Raji (cell line): ENCODE results near the gene INSC.

Experiments
- POLR2A ChIP-seq: IDR thresholded peaks from 2 replicates; pipeline ENCODE4 v1.6.1; 2011; ENCODE audit warnings: low read depth, low read length, control low read depth; ENCODE audit not compliant: insufficient read depth

Gene INSC

GRCh38 chr11:15212876-15213275 lies 98.2 kb downstream of the INSC start:
- no peak for TF ChIP-seq POLR2A

GRCh38 chr11:15213471-15214231 lies 98.9 kb downstream of the INSC start:
- TF ChIP-seq POLR2A: no peak

GRCh38 chr11:15215005-15215404 lies 100.3 kb downstream of the INSC start:
- no peak for TF ChIP-seq POLR2A

DNA sequence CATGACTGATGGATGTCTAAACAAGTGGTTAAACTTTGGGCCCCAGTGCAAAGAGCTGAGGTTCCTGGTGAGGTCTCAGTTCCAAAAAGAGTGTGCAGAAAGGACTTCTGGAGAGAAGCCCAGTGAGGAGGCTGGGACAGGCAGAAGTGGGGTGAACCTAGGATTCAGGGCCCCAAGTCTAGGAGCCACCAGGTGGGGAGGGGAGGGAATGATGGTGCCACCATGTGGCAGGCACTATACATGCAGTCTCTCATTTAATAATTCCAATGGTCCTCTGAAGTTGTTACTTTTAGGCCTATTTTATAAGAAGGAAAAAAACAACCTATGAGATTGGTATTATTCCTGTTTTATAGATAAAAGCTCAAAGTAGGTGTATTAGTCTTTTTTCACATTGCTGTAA lies 102.0 kb downstream of the INSC start:
- TF ChIP-seq POLR2A: no peak

GRCh38 chr11:15217416-15217815 lies 102.7 kb downstream of the INSC start:
- TF ChIP-seq POLR2A: no peak

DNA sequence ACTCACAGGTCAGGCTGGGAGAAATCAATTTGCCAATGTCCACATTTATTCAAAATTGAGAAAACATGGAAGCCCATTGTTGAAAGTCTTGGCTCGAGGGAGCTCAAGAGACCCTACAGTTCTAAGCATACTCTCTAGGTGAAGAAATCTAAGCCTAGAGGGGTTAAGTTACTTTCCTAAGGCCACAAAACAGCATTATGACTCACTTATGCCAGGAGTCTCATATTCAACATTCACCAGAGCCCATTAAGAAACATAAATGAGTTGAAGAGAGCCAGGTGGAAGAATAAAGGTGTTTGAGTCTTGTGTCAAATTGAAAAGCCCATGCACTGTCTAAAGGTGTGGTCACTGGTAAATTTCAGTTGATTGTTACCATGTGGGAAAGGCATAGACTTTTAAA lies 108.1 kb downstream of the INSC start:
- TF ChIP-seq POLR2A: no peak

DNA sequence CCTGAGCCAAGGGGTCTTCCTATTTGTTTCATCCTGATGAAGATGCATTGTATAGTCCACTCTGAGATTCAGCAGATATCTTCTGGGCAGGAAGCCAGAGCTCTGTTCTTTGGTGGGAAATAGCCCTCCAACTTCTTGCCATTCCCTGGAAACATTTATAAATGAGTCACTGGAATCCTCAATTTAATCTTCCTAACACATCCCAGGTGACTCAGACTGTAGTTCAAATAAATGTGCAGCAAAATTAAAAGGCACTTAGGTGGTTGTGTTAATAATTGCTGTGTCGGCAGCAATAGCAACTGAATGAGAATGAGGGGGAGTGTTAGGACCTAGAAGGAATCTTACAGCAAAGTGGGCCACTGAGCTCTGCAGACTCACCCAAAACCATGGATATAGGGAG lies 108.6 kb downstream of the INSC start:
- no peak for TF ChIP-seq POLR2A

GRCh38 chr11:15224466-15224865 lies 109.7 kb downstream of the INSC start:
- TF ChIP-seq POLR2A: no peak

DNA sequence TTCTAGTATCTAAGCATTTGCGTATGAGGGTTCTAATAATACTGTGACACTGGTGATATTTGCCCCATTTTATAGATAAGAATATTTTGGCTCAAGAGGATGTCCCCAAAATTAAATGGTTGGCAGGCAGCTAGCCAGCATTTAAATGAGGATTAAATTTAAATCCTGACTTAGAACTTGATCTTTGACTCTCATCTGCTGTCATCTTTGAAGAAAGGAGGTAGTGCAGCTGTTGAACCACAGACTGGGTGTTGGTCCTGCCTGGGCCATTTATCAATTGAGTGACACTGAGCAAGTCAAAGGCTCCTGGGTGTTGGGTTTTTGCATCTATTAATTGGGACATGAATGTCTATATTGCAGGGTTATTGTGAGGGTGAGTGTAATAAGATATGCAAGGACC lies 112.3 kb downstream of the INSC start:
- TF ChIP-seq POLR2A: no peak

DNA sequence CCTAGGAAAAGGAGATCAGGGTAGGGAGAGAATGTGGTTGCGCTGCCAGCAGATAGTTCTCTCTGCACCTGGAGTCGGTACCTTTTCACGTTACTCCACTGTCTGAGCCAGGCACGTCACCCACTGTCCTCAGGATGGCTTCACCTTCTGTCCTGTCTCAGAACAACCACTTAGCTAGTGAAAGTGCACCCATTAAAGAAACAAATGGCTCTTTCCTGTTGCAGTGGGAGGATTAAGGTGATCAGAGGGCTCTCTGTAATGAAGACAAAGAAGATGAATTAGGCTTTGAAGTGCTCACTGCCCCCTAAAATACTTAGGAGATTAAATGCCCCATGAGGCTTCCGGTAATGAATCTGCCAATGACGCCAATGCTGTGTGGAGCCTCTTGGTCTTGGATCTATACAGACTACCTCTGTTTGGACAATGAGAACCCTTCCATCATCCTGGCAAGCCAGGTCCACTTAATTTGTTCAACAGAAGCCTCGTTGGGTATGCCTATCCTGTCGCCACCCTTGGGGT lies 113.7 kb downstream of the INSC start:
- TF ChIP-seq POLR2A: no peak

- no peak for TF ChIP-seq POLR2A
Observed at GRCh38 chr11:15229069-15229468, 114.3 kb downstream of the INSC start.

DNA sequence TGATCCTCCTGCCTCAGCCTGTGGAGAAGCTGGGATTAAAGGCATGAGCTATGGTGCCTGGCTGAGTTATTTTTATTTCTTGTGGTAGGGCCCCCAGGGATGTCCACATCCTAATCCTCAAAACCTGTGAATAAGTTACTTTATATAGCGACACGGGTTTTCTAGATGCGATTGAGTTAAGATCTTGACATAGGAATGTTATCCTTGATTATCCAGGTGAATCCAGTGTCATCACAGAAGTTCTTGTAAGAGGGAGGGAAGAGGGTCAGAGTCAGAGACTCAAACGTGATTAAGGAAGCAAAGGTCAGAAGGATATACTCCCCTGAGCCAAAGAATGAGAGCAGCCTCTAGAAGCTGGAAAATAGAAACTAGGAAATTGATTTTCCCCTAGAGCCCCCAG lies 117.8 kb downstream of the INSC start:
- TF ChIP-seq POLR2A: no peak

- TF ChIP-seq POLR2A: no peak
Observed at GRCh38 chr11:15233371-15234165, 118.8 kb downstream of the INSC start.

GRCh38 chr11:15234796-15235195 lies 120.1 kb downstream of the INSC start:
- TF ChIP-seq POLR2A: no peak

DNA sequence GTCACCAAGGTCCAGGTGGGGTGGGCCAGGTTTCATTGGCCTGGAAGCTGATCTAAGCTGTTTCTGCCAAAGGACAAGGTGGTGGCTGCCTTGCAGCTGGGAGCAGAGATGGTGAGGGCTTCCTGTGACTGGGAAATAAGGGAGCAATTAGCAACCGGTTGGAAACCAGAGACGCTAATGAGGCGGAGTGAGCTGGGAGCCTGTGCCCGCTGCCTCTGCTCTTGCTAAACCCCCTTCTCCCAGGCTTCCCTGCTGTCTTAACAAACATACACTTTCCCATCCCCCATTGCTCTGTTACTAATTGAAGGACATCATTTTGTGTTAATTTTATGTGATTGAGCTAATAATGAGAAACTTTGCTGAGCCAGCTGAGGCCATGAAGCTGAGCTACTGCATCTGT lies 121.8 kb downstream of the INSC start:
- no peak for TF ChIP-seq POLR2A

GRCh38 chr11:15238856-15239255 lies 124.1 kb downstream of the INSC start:
- TF ChIP-seq POLR2A: no peak
